Activated CD8-positive, alpha-beta memory T cell treated with anti-CD3 and anti-CD28 coated beads for 1 hour (primary cell): ENCODE data around the gene KPNA3.
"Not testable (repeated sequence)": the region's sequence is repeated elsewhere in the genome, so short reads cannot be mapped to it uniquely, and the experiment has no call there.

Experiments used
- DNase-seq, 2 donors: peaks; one replicate each; pipeline ENCODE4 v3.0.0-alpha.2; 2020; ENCODE audit warnings: low read depth in 1 of 2; ENCODE audit errors: extremely low read depth in 1 of 2

Gene KPNA3

GRCh38 chr13:49792550-49793324 is at the start of gene KPNA3:
Gene KPNA3, minus strand, starts transcription at chr13:49792682. Its CDS starts 176 bp downstream, at chr13:49792506.
- peak; percentile 85 to 92 for DNase-seq

- DNase-seq, result no peak
Observed at GRCh38 chr13:49841964-49842363, 49.5 kb upstream of the KPNA3 start.

- DNase-seq, result no peak
Observed at GRCh38 chr13:49840675-49841074, 48.2 kb upstream of the KPNA3 start.

- no peak for DNase-seq
Observed at GRCh38 chr13:49840266-49840665, 47.8 kb upstream of the KPNA3 start.

- no peak for DNase-seq
Observed at GRCh38 chr13:49838989-49839388, 46.5 kb upstream of the KPNA3 start.

- DNase-seq, result no peak
Observed at GRCh38 chr13:49836516-49836915, 44.0 kb upstream of the KPNA3 start.

GRCh38 chr13:49833402-49833801 is 40.9 kb upstream of the KPNA3 start:
- DNase-seq, result no peak

- DNase-seq, result no peak
Observed at GRCh38 chr13:49831455-49831854, 39.0 kb upstream of the KPNA3 start.

GRCh38 chr13:49830721-49831120 is 38.2 kb upstream of the KPNA3 start:
- no peak for DNase-seq

GRCh38 chr13:49829715-49830114 is 37.2 kb upstream of the KPNA3 start:
- DNase-seq, result no peak

GRCh38 chr13:49828453-49828852 is 36.0 kb upstream of the KPNA3 start:
- DNase-seq, result no peak

GRCh38 chr13:49827891-49828290 is 35.4 kb upstream of the KPNA3 start:
- DNase-seq, result no peak

GRCh38 chr13:49827336-49827735 is 34.9 kb upstream of the KPNA3 start:
- no peak for DNase-seq

- no peak for DNase-seq
Observed at GRCh38 chr13:49821216-49822009, 28.9 kb upstream of the KPNA3 start.

- DNase-seq, result no peak
Observed at GRCh38 chr13:49820591-49821215, 28.2 kb upstream of the KPNA3 start.

GRCh38 chr13:49816047-49816446 is 23.6 kb upstream of the KPNA3 start:
- not testable (repeated sequence) for DNase-seq

- DNase-seq, result no peak
Observed at GRCh38 chr13:49814551-49815270, 22.2 kb upstream of the KPNA3 start.

GRCh38 chr13:49812812-49813211 is 20.3 kb upstream of the KPNA3 start:
- DNase-seq, result no peak

GRCh38 chr13:49811527-49811908 is 19.0 kb upstream of the KPNA3 start:
- no peak for DNase-seq

- no peak for DNase-seq
Observed at GRCh38 chr13:49810567-49811526, 18.4 kb upstream of the KPNA3 start.
